Stimulated activated CD4-positive, alpha-beta T cell treated with anti-CD3 and anti-CD28 coated beads, Interleukin-2, amount 100 ng/mL, for 24 hours (primary cell): ENCODE data around the gene MRTFB.
A peak's percentile ranks its signal among the peaks of the same experiment; 100 is the strongest.

ENCODE experiments used
- DNase-seq, 2 donors: peaks; one replicate each; pipeline ENCODE4 v3.0.0-alpha.2; 2020

The MRTFB gene

GRCh38 chr16:14244196-14245010 lies 173.3 kb downstream of the MRTFB start:
- no peak for DNase-seq

DNA sequence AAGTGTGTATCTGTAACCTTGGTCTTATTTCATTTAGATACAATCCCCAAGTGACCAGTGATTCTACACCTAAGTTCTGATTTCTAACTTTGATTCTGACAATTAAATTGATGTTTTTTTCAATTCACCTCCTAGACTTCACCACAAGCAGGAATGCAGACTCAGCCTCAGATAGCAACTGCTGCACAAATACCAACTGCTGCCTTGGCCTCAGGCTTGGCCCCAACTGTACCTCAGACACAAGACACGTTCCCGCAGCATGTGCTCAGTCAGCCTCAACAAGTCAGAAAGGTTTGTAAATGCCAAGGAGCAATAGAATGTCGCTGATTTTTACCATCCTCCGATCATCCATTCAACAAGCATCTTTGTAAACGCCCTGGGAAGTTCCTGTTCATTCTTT lies 177.7 kb downstream of the MRTFB start:
- DNase-seq: no peak

- DNase-seq: peak; percentile 44 to 56
These were observed 178.3 kb downstream of the MRTFB start for GRCh38 chr16:14249291-14250032.

DNA sequence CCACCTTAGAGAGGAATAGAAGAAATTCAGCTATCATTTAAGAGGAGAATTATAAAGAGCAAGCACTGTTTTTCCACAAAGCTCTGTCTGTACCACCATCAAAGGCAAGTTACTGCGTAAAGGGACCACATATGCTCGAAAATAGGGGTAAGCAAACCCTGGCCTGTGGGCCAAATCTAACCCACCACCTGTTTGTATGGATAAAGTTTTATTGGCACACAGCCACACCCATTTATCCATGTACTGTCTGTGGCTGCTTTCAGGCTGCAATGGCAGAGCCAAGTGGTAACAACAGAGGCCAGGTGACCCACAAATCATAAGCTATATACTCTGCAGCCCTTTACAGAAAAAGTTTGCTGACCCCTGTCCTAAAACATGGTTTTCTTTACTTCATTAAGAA lies 180.3 kb downstream of the MRTFB start:
- DNase-seq: no peak

DNA sequence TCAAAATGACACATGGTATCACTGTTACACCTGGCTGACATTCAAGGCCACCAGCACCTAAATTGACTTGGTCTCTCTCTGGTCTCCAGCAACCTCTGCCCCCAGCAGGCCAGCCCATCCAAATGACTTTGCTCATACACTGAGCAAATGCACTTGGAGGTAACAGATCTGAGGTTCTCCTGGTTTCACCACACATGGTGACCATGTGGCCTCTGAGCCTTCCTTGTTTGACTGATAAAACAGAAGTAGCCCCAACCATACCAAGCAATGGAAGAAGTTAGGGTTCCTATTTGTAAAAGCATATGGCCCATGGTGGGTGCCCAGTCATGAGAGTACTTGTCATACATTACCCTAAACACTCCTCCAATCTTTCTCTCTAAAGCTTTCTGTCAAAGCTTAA lies 181.7 kb downstream of the MRTFB start:
- DNase-seq: no peak

DNA sequence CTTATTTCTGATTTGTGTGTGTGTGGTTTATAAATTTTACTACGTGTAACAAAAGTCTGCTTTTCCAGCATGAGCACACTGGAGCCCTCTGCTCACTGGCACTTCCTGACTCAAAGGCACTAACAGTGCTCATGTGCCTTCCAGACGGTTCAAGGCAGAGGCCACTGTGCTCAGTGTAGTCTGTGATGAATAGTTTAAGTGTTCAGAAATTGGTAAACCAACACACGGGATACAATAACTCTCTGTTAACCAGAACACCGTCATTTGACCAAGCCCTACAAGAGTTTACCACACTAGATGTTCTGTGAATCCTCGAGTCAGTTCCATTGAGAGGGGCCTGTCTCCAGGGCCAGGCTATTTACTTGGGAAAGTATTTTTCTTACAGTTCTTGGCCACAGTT lies 191.9 kb downstream of the MRTFB start:
- DNase-seq: no peak

- no peak for DNase-seq
These were observed 192.7 kb downstream of the MRTFB start for GRCh38 chr16:14263769-14264168.

GRCh38 chr16:14264327-14264943 lies 193.3 kb downstream of the MRTFB start:
- DNase-seq: no peak

GRCh38 chr16:14268073-14268472 lies 197.0 kb downstream of the MRTFB start:
- no peak for DNase-seq

DNA sequence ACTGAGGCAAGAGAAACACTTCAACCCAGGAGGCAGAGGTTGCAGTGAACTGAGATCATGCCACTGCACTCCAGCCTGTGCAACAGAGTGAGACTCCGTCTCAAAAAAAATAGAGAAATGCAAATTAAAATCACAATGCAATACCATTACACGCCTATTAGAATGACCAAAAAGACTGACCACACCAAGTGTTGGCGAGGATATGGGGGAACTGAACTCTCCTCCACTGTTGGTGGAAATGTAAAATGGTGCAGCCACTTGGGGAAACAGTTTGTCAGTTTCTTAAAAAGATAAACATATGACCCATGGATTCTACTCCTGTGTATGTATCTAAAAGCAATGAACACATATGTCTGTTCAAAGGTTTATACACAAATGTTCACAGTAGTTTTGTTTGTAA lies 204.8 kb downstream of the MRTFB start:
- no peak for DNase-seq

- DNase-seq: no peak
These were observed 207.6 kb downstream of the MRTFB start for GRCh38 chr16:14278749-14279148.

GRCh38 chr16:14280541-14280940 lies 209.4 kb downstream of the MRTFB start:
- DNase-seq: no peak

- no peak for DNase-seq
These were observed 212.7 kb downstream of the MRTFB start for GRCh38 chr16:14283786-14284185.

DNA sequence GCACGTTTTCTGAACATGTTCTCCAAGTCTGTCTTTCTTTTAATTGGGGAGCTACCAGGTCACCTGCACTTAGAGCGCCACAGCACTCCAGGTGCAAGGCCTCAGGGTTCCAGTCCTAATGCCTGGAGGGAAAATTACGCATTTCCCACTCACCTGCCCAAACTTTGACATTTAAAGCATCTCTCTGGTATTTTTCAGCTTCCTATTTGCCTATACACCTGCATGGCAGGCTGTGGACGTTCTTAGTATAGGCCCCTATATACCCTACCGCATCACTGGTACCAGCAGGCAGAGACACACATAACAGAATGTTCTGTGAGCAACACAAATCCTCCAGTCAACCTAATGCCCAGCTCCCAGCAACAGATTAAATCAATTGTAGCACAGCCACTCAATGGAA lies 213.3 kb downstream of the MRTFB start:
- DNase-seq: no peak

GRCh38 chr16:14284930-14285512 lies 213.9 kb downstream of the MRTFB start:
- DNase-seq: no peak

- DNase-seq: peak; percentile 96 to 97
These were observed 214.6 kb downstream of the MRTFB start for GRCh38 chr16:14285513-14286367.

GRCh38 chr16:14286368-14287230 lies 215.5 kb downstream of the MRTFB start:
- peak; percentile 18 to 35 for DNase-seq

DNA sequence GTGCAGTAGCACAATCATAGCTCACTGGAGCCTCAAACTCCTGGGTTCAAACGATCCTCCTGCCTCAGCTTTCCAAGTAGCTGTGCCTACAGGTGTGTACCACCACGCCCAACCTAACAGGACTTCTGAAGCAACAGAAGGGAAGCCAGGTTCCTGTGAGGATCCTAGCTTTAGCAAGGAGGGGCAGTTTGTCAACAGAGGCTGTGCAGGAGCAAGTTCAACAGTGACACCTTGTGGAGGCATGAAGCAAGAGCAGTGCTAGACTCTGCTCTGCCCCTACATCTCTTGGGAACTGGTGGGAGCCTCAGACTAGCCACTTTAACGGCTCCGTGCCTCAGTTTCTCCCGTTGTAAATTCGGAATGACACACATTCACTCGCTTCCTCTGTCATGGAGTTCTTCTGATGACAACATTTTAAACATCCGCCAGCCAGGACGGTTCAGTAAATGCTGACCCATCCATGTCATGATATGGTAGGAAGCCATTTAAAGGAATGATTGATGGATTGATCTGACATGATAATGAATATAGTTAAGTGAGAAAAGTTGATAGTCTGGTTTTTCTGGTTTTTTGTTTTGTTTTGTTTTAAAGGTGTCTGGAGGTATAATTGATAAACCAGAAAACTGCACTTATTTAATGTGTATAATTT lies 218.7 kb downstream of the MRTFB start:
- peak; percentile 42 to 52 for DNase-seq

DNA sequence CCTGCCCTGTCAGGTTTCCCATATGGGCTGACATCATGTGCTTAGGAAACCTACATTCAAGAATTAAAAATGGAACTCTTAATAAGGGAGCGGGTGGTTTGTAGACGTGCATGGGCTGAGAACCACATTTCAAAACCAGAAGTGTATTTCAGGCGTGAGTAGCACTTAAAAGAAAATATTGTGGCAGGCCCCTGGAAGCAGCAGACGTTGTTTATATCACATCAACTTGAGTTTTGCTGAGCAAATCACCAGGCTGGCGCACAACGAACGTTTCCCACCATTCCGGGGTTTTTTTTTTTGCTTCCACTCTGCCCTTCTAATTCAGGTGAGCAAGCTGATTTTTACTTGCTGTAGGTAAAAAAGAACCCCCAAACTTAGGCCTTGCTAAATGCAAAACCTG lies 220.2 kb downstream of the MRTFB start:
- no peak for DNase-seq

GRCh38 chr16:14292051-14292825 lies 221.1 kb downstream of the MRTFB start:
- no peak for DNase-seq
